HUES6 (cell line): Measurements from ENCODE around the gene ADAMTSL1.

ENCODE experiments used
- H3K27ac ChIP-seq: 2 replicates; pipeline ENCODE4 v1.7.0; 2013; ENCODE audit warnings: low read depth, mild to moderate bottlenecking, low read length, inconsistent platforms
- H3K27me3 ChIP-seq: 2 replicates; pipeline ENCODE4 v1.6.1; 2013; ENCODE audit warnings: low read length; ENCODE audit not compliant: control insufficient read depth, insufficient read depth
- H3K36me3 ChIP-seq: 2 replicates; pipeline ENCODE4 v1.6.1; 2013; ENCODE audit warnings: low read length; ENCODE audit not compliant: control insufficient read depth, insufficient read depth
- H3K4me1 ChIP-seq: 2 replicates; pipeline ENCODE4 v1.6.1; 2013; ENCODE audit warnings: low read length; ENCODE audit not compliant: control insufficient read depth, insufficient read depth
- H3K4me3 ChIP-seq: 2 replicates; pipeline ENCODE4 v1.5.1; 2013; ENCODE audit warnings: low read depth, low read length
- H3K9ac ChIP-seq: one replicate; pipeline ENCODE4 v1.6.1; 2013; ENCODE audit warnings: mild to moderate bottlenecking, low read length
- H3K9me3 ChIP-seq: 2 replicates; pipeline ENCODE4 v1.6.1; 2013; ENCODE audit warnings: low read depth, low read length; ENCODE audit not compliant: control insufficient read depth, insufficient read depth

The ADAMTSL1 gene

DNA sequence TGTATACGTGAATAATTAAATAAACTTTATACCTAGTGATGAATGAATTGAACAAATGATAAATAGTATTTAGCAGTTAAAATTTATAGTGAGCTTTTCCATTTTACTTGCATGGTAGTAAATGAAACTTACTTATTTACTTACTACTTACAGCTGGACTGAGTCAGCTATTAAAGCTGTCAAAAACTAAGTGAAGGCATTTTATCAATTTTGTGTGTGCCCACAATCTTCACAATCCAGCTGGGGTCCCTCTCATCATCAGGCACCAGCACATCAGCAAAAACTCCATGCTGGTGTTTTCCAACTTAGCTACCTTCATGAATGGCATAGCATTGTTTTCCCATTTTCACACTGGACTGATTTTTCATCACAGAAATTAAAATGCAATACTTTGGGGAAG, 478.0 kb downstream of the ADAMTSL1 start:
- H3K4me1 ChIP-seq = no peaks in the 10 kb centered on the region
- H3K9me3 ChIP-seq = no peaks in the 10 kb centered on the region
- no peaks in the 10 kb centered on the region for H3K27me3 ChIP-seq
- H3K27ac ChIP-seq = no peak overlapping the region
- H3K4me3 ChIP-seq = no peak overlapping the region
- no peaks in the 10 kb centered on the region for H3K36me3 ChIP-seq
- no peak overlapping the region for H3K9ac ChIP-seq

DNA sequence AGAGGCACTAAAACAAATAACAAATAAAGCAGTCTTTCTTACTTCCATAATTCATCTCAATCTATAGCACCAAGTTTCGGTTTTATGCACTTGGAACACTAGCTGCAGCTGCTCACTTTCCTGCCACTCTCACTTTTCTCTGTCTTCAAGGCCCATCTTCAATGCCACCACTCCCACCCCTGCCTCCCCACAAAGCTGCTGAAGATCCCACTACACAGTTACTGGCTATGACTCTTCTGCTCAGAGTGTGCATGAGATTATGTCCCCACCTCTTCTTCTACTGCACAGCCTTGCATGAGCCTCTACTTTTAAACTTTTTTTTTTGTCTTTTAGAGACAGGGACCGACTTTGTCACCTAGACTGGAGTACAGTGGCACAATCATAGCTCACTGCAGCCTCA, 481.7 kb downstream of the ADAMTSL1 start:
- Histone ChIP-seq H3K27me3 (no peaks in the 10 kb centered on the region), H3K9ac (no peak overlapping the region), H3K4me3 (no peak overlapping the region), H3K9me3 (no peaks in the 10 kb centered on the region), H3K4me1 (no peaks in the 10 kb centered on the region), H3K27ac (no peak overlapping the region), H3K36me3 (no peaks in the 10 kb centered on the region)
